ENCODE results near the gene SPEF1. TPM values are rescaled to one million over a fixed set of nuclear protein-coding genes. Genes with fewer than 3 reads are reported as not detected.
A peak's percentile ranks its signal among the peaks of the same experiment; 100 is the strongest.

SPEF1 gene
- total and polyA plus RNA-seq, 2 of the 13 experiments (the other 11 are each of a cell fraction or from before 2014, with no cell fraction given): 0.11 to 0.27 TPM

DNA sequence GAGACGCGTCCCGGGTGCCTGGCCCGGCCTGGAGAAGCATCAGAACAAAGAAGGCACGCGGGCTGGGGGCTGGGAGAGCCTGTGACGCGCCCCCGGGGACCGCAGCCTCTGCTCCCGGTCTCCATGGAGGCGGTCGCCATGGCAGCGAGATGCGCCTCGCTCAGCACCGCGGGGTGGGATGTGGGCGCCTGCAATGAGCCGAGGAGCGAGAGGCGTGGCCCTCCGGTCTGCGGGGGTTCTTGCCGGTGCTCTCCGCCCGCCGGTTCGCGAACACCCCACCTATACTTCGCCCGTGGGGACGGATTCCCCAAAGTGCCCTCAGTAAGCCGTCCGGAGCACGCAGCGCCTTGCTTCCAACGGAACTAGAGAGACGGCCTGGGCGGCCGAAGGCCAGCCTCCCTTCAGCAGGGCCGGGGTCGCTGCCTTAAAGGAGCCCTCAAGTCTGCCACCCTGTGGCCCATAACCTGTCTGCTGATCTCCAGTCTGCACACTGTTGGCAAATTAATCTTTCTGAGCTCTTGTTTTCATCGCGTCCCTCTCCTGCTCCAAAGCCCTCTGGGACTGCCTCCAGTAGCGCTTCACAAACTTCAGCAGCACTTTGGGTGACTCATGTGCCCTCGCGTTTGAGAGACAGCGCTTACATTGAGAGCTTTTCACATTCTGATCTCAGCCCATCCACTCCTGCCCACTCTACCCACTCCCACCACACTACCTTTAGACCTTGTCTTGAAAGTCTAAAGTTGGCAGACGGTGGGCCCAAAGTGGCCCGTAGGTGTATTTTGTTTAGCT, 12.7 kb downstream of the SPEF1 start (continued):
- TF ChIP-seq, protein P1, sequence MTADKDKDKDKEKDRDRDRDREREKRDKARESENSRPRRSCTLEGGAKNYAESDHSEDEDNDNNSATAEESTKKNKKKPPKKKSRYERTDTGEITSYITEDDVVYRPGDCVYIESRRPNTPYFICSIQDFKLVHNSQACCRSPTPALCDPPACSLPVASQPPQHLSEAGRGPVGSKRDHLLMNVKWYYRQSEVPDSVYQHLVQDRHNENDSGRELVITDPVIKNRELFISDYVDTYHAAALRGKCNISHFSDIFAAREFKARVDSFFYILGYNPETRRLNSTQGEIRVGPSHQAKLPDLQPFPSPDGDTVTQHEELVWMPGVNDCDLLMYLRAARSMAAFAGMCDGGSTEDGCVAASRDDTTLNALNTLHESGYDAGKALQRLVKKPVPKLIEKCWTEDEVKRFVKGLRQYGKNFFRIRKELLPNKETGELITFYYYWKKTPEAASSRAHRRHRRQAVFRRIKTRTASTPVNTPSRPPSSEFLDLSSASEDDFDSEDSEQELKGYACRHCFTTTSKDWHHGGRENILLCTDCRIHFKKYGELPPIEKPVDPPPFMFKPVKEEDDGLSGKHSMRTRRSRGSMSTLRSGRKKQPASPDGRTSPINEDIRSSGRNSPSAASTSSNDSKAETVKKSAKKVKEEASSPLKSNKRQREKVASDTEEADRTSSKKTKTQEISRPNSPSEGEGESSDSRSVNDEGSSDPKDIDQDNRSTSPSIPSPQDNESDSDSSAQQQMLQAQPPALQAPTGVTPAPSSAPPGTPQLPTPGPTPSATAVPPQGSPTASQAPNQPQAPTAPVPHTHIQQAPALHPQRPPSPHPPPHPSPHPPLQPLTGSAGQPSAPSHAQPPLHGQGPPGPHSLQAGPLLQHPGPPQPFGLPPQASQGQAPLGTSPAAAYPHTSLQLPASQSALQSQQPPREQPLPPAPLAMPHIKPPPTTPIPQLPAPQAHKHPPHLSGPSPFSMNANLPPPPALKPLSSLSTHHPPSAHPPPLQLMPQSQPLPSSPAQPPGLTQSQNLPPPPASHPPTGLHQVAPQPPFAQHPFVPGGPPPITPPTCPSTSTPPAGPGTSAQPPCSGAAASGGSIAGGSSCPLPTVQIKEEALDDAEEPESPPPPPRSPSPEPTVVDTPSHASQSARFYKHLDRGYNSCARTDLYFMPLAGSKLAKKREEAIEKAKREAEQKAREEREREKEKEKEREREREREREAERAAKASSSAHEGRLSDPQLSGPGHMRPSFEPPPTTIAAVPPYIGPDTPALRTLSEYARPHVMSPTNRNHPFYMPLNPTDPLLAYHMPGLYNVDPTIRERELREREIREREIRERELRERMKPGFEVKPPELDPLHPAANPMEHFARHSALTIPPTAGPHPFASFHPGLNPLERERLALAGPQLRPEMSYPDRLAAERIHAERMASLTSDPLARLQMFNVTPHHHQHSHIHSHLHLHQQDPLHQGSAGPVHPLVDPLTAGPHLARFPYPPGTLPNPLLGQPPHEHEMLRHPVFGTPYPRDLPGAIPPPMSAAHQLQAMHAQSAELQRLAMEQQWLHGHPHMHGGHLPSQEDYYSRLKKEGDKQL (CRISPR knock-in tag; IDR thresholded peaks at IDR 0.05; ENCODE audit: low read depth): no peak
- TF ChIP-seq RBFOX2 (IDR thresholded peaks at IDR 0.05; ENCODE audit: low read depth, low read length): peak; percentile 68
- no peak for TF ChIP-seq ZNF331 (CRISPR knock-in tag; IDR thresholded peaks at IDR 0.05)
- TF ChIP-seq, protein P2, sequence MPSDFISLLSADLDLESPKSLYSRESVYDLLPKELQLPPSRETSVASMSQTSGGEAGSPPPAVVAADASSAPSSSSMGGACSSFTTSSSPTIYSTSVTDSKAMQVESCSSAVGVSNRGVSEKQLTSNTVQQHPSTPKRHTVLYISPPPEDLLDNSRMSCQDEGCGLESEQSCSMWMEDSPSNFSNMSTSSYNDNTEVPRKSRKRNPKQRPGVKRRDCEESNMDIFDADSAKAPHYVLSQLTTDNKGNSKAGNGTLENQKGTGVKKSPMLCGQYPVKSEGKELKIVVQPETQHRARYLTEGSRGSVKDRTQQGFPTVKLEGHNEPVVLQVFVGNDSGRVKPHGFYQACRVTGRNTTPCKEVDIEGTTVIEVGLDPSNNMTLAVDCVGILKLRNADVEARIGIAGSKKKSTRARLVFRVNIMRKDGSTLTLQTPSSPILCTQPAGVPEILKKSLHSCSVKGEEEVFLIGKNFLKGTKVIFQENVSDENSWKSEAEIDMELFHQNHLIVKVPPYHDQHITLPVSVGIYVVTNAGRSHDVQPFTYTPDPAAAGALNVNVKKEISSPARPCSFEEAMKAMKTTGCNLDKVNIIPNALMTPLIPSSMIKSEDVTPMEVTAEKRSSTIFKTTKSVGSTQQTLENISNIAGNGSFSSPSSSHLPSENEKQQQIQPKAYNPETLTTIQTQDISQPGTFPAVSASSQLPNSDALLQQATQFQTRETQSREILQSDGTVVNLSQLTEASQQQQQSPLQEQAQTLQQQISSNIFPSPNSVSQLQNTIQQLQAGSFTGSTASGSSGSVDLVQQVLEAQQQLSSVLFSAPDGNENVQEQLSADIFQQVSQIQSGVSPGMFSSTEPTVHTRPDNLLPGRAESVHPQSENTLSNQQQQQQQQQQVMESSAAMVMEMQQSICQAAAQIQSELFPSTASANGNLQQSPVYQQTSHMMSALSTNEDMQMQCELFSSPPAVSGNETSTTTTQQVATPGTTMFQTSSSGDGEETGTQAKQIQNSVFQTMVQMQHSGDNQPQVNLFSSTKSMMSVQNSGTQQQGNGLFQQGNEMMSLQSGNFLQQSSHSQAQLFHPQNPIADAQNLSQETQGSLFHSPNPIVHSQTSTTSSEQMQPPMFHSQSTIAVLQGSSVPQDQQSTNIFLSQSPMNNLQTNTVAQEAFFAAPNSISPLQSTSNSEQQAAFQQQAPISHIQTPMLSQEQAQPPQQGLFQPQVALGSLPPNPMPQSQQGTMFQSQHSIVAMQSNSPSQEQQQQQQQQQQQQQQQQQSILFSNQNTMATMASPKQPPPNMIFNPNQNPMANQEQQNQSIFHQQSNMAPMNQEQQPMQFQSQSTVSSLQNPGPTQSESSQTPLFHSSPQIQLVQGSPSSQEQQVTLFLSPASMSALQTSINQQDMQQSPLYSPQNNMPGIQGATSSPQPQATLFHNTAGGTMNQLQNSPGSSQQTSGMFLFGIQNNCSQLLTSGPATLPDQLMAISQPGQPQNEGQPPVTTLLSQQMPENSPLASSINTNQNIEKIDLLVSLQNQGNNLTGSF (CRISPR knock-in tag; IDR thresholded peaks at IDR 0.05): no peak
- 0 out of 2 replicates have a peak, but pooled peaks have one; percentile 18 for TF ChIP-seq RFXANK (CRISPR knock-in tag; IDR thresholded peaks at IDR 0.05)
- no peak for TF ChIP-seq RARA (CRISPR knock-in tag; IDR thresholded peaks at IDR 0.05)
- TF ChIP-seq MXD4 (CRISPR knock-in tag; IDR thresholded peaks at IDR 0.05): peak; percentile 51; the same call in 1 of the 2 replicates
- TF ChIP-seq NFKB2 (CRISPR knock-in tag; IDR thresholded peaks at IDR 0.05; ENCODE audit: borderline replicate concordance): peak; percentile 49; the same call in 1 of the 2 replicates
- TF ChIP-seq ZFP41 (CRISPR knock-in tag; IDR thresholded peaks at IDR 0.05; ENCODE audit: borderline replicate concordance): peak; percentile 29; the same call in 1 of the 2 replicates
- no peak for TF ChIP-seq RORA (CRISPR knock-in tag; IDR thresholded peaks at IDR 0.05)
- peak; percentile 95; the same call in 2 of the 3 replicates for TF ChIP-seq MXI1 (IDR thresholded peaks at IDR 0.05; ENCODE audit: borderline replicate concordance, low read depth, low read length)
- TF ChIP-seq ZNF773 (CRISPR knock-in tag; IDR thresholded peaks at IDR 0.05; ENCODE audit: borderline replicate concordance): peak; percentile 12; the same call in 1 of the 2 replicates
- TF ChIP-seq, protein P3, sequence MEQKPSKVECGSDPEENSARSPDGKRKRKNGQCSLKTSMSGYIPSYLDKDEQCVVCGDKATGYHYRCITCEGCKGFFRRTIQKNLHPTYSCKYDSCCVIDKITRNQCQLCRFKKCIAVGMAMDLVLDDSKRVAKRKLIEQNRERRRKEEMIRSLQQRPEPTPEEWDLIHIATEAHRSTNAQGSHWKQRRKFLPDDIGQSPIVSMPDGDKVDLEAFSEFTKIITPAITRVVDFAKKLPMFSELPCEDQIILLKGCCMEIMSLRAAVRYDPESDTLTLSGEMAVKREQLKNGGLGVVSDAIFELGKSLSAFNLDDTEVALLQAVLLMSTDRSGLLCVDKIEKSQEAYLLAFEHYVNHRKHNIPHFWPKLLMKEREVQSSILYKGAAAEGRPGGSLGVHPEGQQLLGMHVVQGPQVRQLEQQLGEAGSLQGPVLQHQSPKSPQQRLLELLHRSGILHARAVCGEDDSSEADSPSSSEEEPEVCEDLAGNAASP (CRISPR knock-in tag; IDR thresholded peaks at IDR 0.05; ENCODE audit: borderline replicate concordance): peak; percentile 25; the same call in 1 of the 2 replicates
- peak; percentile 18; the same call in 1 of the 2 replicates for TF ChIP-seq ZNF839 (CRISPR knock-in tag; IDR thresholded peaks at IDR 0.05; ENCODE audit: borderline replicate concordance)
